Erythroblast (primary cell): ENCODE data around the gene CEP131.

Source experiments
- DNase-seq, 2 experiments: peaks; one replicate each; lab custom pipeline; 2025; lab: John Stamatoyannopoulos, UW
- GATA1 ChIP-seq: IDR thresholded peaks from 2 replicates; pipeline ENCODE4 v1.6.1; 2011; ENCODE audit warnings: low read depth, mild to moderate bottlenecking, control low read depth, low read length, moderate library complexity
- POLR2A ChIP-seq: IDR thresholded peaks from 2 replicates; pipeline ENCODE4 v1.6.1; 2011; ENCODE audit warnings: mild to moderate bottlenecking, low read length

Gene CEP131

DNA sequence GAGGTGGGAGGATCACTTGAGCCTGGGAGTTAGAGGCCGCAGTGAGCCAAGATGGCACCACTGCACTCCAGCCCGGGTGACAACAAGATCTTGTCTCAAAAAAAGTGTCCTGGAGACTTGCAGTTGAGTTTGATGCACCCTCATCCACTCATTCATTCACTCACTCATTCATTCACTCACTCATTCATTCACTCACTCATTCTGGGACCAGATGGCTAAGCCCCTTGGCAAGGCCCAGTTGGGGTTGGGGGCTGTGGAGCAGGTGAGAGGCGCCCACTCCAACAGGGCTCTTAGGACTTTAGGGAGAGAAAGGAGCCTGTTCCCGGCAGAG is 55.6 kb downstream of the CEP131 start:
- no peak for TF ChIP-seq GATA1
- TF ChIP-seq POLR2A, result no peak
- no peak for DNase-seq

DNA sequence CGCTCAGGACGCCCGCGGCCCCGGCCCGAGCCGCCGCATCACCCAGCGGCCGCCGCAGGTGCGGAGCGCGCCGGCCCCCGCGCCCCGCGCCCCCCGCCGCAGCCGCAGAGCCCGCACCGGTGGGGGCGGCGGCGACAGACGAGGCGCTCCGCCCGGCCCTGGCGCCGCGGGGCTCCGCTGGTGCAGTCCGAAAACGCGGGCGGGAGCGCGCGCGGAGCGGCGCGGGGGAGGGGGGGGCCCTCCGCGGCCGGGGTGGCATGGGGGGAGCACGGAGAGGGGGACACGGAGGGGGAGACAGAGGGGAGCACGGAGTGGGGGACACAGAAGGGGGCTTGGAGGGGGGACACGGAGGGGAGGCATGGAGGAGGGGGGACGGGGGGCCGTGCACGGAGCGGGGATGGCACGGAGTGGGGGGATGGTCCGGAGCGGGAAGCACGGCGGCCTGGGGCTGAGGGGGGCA is 56.7 kb downstream of the CEP131 start, which contains the start of gene AATK:
AATK (minus strand) TSS at position 189 of the 460 bp plus-strand sequence. CDS start 229 bp downstream, outside the sequence.
- TF ChIP-seq POLR2A, result no peak
- DNase-seq, result no peak

DNA sequence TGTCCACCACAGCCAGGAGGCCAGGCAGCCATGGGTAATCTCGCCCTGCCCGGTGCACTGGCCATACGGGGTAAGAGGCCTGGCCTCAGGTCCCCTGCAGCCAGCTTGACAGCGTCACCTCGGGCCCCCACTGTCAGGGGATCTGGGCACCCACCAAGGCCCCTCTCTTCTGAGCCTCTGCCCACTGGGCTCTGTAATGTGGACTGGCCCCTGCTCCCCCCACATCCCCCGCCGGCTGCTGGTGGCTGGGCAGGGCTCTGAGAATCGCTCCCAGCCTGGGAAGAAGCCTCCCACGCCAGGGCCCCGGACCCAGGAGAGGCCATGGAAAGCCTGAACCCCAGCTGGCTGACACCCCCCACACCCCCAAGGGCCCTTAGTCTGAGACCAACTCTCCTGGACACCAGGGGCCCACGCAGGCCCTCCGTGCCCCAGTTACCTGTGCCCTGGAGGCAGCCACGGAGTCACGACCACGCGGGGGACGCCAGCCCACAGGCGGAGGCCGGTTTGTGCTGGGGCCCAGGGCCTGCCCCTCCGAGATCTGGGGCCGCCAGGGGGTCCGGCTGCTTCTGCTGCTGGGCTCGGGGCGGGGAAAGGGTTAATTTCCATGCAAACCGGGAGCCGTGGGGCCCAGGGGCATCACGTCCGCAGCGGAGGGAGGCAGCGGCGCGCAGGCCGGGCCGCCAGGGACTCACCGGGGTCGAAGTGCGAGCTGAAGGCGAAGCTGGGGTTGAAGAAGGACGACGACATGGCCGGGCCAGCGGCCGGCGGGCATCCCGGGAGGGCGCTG is 57.3 kb downstream of the CEP131 start, which contains the start of gene PVALEF:
PVALEF (plus strand) TSS at position 262 of the 787 bp plus-strand sequence. CDS start 15,720 bp downstream, outside the sequence.
- no peak for DNase-seq

DNA sequence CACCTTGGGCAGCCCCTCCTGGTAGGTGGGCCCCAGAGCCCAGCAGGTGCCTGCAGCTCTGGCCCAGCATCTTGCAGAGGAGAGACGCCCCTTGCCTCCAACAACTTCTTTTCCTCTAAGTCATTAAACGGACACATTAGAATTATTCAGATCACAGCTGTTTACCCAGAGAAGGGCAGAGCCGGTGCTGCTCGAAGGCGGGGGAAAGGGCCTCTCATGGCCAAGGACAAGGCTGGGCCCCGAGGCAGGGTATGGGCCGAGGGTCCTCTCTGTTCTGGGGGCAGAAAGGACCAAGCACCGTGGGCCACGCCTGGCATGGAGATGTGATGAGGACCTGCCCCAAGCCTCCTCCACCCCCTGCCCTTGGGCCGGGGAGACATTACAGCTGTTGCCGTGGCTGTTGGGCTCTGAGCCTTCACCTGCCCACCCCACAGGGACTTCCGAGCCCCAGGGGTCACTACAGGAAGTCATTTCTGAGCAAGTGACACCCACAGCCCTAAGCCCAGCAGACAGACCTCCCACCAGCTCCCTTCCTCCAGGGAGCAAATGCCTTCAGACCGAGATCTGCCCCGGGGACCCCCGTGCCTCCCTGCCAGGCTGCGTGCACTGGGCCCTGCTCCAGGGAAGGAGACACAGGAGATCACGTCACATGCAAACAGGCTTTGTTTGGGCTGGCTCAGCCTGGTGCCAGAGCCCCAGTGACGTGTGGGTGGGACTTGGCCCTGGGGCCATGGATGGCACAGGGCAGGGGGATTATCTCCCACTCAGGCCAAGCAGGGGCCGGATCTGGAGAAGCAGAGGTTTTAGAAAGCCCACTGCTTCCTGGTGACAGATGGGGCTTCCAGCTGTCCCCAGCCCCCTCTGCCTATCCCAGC is 58.2 kb downstream of the CEP131 start:
- DNase-seq, result no peak
- no peak for TF ChIP-seq GATA1
- TF ChIP-seq POLR2A, result no peak

More for the DNA sequence above, 57.3 kb downstream of the CEP131 start, which contains the start of gene PVALEF:
- TF ChIP-seq GATA1 (no peak), POLR2A (no peak)

DNA sequence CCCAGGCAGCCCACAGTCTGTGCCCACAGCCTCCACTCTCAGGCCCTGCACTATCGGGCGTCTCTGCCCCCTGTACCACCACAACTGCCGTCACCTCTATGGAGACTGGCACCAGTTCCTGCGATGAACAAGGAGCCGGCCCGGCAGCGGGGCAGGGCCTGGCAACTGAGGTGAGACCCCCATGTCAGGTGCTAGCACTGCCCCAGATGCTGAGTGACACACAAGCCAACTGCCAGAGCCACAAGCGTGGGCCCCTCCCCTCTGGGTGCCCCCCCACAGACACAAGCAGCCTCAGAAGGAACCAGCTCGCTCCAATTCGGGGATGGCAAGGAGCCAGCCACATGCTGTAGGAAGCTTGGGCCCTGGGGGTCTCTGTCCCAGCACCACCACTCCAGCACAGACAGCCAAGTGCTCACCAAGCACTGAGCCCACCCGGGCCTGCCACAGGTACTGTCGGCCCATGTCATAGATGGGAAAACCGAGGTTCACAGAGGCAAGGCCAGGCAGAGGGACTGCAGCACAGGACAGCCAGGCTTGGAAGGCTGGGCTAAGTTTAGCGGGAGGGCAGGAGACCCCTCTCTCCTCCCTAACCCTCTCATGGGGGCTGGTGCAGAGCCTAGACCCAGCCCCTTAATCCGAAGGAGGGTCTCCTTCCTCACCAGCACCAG is 58.9 kb downstream of the CEP131 start:
- no peak for DNase-seq
- no peak for TF ChIP-seq GATA1
- TF ChIP-seq POLR2A, result no peak

DNA sequence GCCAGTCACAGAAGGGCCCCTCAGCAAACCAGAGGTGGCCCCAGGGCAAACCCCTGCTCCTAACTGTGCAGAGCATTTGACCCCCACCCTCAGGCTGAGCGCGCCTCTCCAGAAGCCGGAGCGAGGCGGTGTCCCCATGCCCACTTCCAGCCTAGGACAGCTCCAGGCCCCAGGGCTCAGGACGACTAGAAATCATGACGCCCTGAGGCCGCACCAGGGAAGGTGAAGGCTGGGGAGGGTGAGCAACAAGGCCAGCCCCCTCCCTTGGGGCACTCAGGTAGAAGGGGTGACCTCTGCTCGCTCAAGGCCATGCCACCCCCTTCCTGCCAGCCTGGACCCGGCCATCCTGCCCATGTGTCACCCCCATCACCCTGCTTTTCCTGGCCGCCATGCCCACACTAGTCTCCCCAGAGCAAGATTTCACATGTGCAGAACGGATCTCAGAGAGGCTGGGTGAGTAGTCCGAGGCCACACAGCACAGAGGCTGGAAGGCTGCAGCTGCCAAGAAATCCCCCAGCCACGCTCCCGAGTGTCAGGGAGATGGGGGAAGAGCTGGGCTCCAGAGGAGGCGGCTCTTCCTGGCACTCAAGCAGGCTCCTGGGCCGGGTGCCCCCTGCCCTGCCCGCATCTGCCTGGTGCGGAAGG is 59.6 kb downstream of the CEP131 start:
- DNase-seq, result no peak
- TF ChIP-seq GATA1 (no peak), POLR2A (no peak)

DNA sequence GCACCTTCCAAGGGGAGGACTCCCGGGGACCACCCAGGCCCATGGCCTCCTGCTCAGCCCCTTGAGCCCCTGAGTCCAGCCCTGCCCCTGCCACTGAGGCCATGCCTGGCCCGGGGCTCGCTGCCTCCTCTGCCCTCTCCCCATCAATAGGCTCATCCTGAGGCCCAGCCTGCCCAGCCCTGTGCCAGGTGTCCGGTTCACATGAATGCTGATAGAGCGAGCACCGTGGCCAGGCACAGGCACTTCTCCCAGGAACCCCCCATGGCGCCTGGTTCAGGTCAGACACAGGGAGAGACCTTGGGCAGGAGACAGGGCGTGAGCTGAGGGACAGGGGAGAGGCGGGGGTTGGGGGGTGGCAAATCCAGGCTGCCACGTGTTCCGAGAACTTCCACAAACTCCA is 60.3 kb downstream of the CEP131 start:
- TF ChIP-seq POLR2A, result no peak
- no peak for TF ChIP-seq GATA1
- DNase-seq, result no peak

DNA sequence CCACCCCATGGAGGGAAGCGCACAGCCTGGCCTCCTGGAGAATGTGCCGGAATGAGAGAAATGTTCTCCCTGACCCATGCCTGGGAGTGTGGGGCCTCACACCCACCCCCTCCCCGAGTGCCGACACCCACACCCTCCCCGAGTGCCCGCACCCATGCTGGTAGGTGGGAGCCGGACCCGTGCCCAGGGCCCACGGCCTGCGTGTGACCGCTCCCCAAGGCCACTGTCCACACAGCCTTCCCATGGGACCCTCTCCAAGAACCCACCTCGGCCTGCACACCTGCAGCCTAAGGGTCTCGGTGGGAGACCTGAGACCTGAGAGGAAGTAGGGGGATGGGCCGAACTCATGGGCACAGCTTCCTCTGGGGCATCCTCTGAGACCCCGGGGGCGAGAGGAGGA is 60.8 kb downstream of the CEP131 start:
- DNase-seq, result no peak
- TF ChIP-seq POLR2A (no peak), GATA1 (no peak)

DNA sequence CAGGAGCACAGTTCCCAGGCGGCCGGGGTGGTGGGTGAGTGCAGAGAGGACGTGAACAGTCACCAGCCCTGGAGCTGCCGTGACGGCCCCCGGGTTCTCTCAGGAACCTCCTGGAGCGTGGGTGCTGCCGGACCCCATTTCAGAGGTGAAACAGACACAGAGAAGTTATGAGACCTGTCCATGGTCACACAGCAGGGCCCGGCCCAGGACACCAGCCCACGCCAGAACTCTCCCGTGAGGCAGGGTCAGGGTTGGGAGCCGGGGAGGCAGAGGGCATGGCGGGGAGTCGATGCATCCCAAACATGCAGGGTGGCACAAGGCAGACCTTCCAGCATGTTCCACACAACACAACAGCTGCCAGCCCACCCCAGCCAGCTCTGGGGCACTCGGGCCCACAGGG is 61.2 kb downstream of the CEP131 start:
- no peak for DNase-seq
- TF ChIP-seq GATA1, result no peak
- TF ChIP-seq POLR2A, result no peak

DNA sequence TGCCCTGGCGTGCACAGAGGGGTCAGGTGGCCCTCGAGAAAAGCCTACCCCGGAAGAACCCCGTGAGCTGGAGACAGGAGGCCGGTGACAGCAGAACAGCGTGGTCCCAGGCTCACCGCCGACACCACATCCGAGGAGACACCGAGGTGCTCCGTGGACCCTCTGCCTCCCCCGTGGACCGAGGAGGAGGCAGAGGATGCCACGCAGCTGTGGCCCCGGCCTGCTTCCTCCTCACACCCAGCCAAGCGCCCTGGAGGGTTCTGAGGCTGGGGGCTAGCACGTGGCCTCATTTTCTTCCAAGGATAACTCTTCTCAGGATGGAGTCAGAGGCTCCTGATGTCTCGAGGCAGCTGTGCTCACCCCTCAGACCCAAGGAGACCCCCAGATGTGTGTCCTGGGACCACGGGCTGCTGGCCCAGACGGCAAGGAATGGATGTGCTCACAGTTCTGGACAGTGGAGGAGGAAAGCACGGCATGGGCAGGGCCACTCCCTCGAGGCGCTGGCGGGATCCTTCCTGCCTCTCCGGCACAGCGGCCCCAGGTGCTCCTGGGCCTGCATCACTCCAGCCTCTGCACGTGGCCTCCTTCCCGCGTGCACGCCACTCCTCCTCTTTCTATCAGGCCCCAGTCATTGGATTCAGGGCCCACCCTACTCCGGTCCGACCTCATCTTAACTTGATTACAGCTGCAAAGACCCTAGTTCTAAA is 61.9 kb downstream of the CEP131 start:
- TF ChIP-seq POLR2A (no peak), GATA1 (no peak)
- DNase-seq, result no peak

DNA sequence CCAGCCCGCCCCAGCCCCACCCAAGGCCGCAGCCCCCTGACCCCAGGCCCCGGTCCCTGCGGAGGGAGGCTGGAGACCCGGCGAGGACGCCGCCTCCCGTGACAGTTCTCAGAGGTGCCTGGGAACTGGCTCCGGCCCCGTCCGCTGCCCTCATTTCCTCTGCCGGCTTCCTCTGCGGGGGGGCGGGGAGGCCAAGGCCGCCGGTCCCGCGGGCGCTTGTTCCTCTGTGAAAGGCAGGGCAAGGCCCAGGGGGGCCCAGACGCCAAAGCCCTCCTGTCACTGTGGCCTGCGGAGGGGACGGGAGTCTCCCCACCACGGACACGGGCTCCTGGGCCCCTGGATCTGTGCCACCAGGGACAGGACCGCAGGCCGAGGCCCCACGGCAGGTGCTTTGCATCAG is 62.5 kb downstream of the CEP131 start:
- DNase-seq, result no peak
- TF ChIP-seq GATA1 (no peak), POLR2A (no peak)

DNA sequence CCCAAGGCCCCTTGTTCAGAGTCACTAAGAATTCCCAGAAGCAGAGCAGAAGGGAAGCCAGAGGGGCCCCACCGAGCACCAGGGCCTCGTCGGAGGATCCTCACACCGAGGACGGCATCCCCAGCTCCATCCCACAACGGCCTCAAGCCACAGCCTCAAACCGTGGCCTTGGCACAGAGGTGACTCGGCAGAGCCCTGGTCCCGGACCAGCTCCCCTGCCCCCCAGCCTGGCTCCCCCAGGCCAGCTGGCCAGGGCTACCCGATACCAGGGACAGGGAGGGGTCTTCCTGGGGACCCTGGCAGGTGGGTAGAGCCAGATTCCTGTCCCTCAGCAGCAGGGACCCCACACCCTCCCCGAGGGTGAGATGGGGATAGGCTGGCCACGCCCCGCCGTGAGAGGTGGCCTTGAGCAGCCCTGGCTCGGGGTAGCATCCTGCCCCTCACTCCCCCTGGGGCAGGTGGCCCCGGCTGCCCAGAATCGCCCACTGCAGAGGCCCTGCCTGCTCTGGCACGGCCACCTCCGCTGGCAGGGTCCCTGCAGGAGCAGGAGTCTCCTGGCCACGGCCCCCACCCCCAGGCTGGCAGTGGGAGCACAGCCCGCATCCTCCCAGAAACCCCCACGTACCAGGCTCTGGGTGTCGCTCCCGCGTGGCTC is 63.0 kb downstream of the CEP131 start:
- no peak for DNase-seq
- no peak for TF ChIP-seq GATA1
- no peak for TF ChIP-seq POLR2A
